Prostate gland (tissue), 2 donors: Measurements from ENCODE around the gene RHOBTB1.

Source experiments
- CTCF ChIP-seq, 4 experiments: fragments of 200-600 bp in 2 of 4; fragments of 450-650 bp in 2 of 4; sonication (generic) in 2 of 4; IDR thresholded peaks; 1 replicate in 3 of 4; 2 replicates in 1 of 4; pipeline ENCODE4 v1.5.1; 2016 to 2019; ENCODE audit warnings: antibody characterized with exemption in 4 of 4, mild to moderate bottlenecking in 2 of 4, moderate library complexity in 2 of 4
- POLR2A ChIP-seq: fragments of 450-650 bp; IDR thresholded peaks from one replicate; pipeline ENCODE4 v1.6.1; 2016; ENCODE audit warnings: antibody characterized with exemption, mild to moderate bottlenecking
- POLR2AphosphoS5 ChIP-seq: sonication (generic); formaldehyde crosslinking; IDR thresholded peaks from one replicate; pipeline ENCODE4 v1.6.1; 2017; ENCODE audit warnings: antibody characterized with exemption

- TF ChIP-seq POLR2A (no peak), CTCF (IDR thresholded peaks at IDR 0.05) (no peak), POLR2AphosphoS5 (no peak)
Observed at GRCh38 chr10:60953420-60953819, 9.4 kb upstream of the RHOBTB1 start.
